ENCODE results near the gene UGGT1.

Gene UGGT1

GRCh38 chr2:128043041-128043440 lies 48.0 kb upstream of the UGGT1 start:
- no peak overlapping the region for H3K9ac ChIP-seq (ENCODE audit: low read depth, low read length, poor library complexity, severe bottlenecking)
- H3K9me3 ChIP-seq (ENCODE audit: insufficient read depth, low read depth, low read length) = peaks cover 5% of the 10 kb centered on the region; the same call in 1 of the 2 replicates
- no peak overlapping the region for H3K4me3 ChIP-seq (ENCODE audit: low read length, poor library complexity, severe bottlenecking)
- H3F3A ChIP-seq (ENCODE audit: low read depth) = no peaks in the 10 kb centered on the region
- no peak for TF ChIP-seq EZH2phosphoT487 (IDR thresholded peaks at IDR 0.05; ENCODE audit: borderline replicate concordance)
- TF ChIP-seq CTCF (conservative IDR thresholded peaks at IDR 0.05; ENCODE audit: low read length) = no peak
- no peaks in the 10 kb centered on the region for H3K9me2 ChIP-seq (replicated peaks; ENCODE audit: low read depth, low read length)
- H3K79me2 ChIP-seq (ENCODE audit: insufficient read depth, low read length) = no peaks in the 10 kb centered on the region
- no peak overlapping the region for H2AFZ ChIP-seq (ENCODE audit: low read length)
- H3K36me3 ChIP-seq (ENCODE audit: insufficient read depth, low read length) = no peaks in the 10 kb centered on the region
- no peak overlapping the region for H3K4me2 ChIP-seq (ENCODE audit: low read depth, low read length, poor library complexity, severe bottlenecking)
- no peaks in the 10 kb centered on the region for H3K4me1 ChIP-seq (ENCODE audit: insufficient read depth, low read length, poor library complexity, severe bottlenecking)
- no peaks in the 10 kb centered on the region for H4K20me1 ChIP-seq (ENCODE audit: insufficient read depth, low read length, poor library complexity, severe bottlenecking)
- peaks cover 6% of the 10 kb centered on the region for H3K27me3 ChIP-seq (ENCODE audit: insufficient read depth, low read length, poor library complexity, severe bottlenecking)

- H3K9ac ChIP-seq (ENCODE audit: low read depth, low read length, poor library complexity, severe bottlenecking) = no peak overlapping the region
- no peak overlapping the region for H3K4me2 ChIP-seq (ENCODE audit: low read depth, low read length, poor library complexity, severe bottlenecking)
- H3F3A ChIP-seq (ENCODE audit: low read depth) = no peaks in the 10 kb centered on the region
- no peaks in the 10 kb centered on the region for H4K20me1 ChIP-seq (ENCODE audit: insufficient read depth, low read length, poor library complexity, severe bottlenecking)
- no peaks in the 10 kb centered on the region for H3K36me3 ChIP-seq (ENCODE audit: insufficient read depth, low read length)
- TF ChIP-seq CTCF (conservative IDR thresholded peaks at IDR 0.05; ENCODE audit: low read length) (no peak), EZH2phosphoT487 (IDR thresholded peaks at IDR 0.05; ENCODE audit: borderline replicate concordance) (no peak)
- no peaks in the 10 kb centered on the region for H3K27me3 ChIP-seq (ENCODE audit: insufficient read depth, low read length, poor library complexity, severe bottlenecking)
- H3K9me3 ChIP-seq (ENCODE audit: insufficient read depth, low read depth, low read length) = no peaks in the 10 kb centered on the region
- H2AFZ ChIP-seq (ENCODE audit: low read length) = no peak overlapping the region
- H3K9me2 ChIP-seq (replicated peaks; ENCODE audit: low read depth, low read length) = no peaks in the 10 kb centered on the region
- no peak overlapping the region for H3K4me3 ChIP-seq (ENCODE audit: low read length, poor library complexity, severe bottlenecking)
- H3K4me1 ChIP-seq (ENCODE audit: insufficient read depth, low read length, poor library complexity, severe bottlenecking) = no peaks in the 10 kb centered on the region
- no peaks in the 10 kb centered on the region for H3K79me2 ChIP-seq (ENCODE audit: insufficient read depth, low read length)
Observed at GRCh38 chr2:128053331-128053730, 37.7 kb upstream of the UGGT1 start.

GRCh38 chr2:128054104-128054885 lies 36.7 kb upstream of the UGGT1 start:
- Histone ChIP-seq H3K79me2 (ENCODE audit: insufficient read depth, low read length) (no peaks in the 10 kb centered on the region), H3K36me3 (ENCODE audit: insufficient read depth, low read length) (no peaks in the 10 kb centered on the region), H3K4me1 (ENCODE audit: insufficient read depth, low read length, poor library complexity, severe bottlenecking) (no peaks in the 10 kb centered on the region), H3F3A (ENCODE audit: low read depth) (no peaks in the 10 kb centered on the region), H2AFZ (ENCODE audit: low read length) (no peak overlapping the region), H3K4me2 (ENCODE audit: low read depth, low read length, poor library complexity, severe bottlenecking) (no peak overlapping the region), H3K27me3 (ENCODE audit: insufficient read depth, low read length, poor library complexity, severe bottlenecking) (no peaks in the 10 kb centered on the region), H3K9me2 (replicated peaks; ENCODE audit: low read depth, low read length) (no peaks in the 10 kb centered on the region), H3K9ac (ENCODE audit: low read depth, low read length, poor library complexity, severe bottlenecking) (no peak overlapping the region), H3K9me3 (ENCODE audit: insufficient read depth, low read depth, low read length) (no peaks in the 10 kb centered on the region), H4K20me1 (ENCODE audit: insufficient read depth, low read length, poor library complexity, severe bottlenecking) (no peaks in the 10 kb centered on the region), H3K4me3 (ENCODE audit: low read length, poor library complexity, severe bottlenecking) (no peak overlapping the region)
- no peak for TF ChIP-seq CTCF (conservative IDR thresholded peaks at IDR 0.05; ENCODE audit: low read length)
- TF ChIP-seq EZH2phosphoT487 (IDR thresholded peaks at IDR 0.05; ENCODE audit: borderline replicate concordance) = no peak
